ENCODE data around the gene PRDX2. TPM values are rescaled to one million over a fixed set of nuclear protein-coding genes. Genes with fewer than 3 reads are reported as not detected.

The PRDX2 gene
- total RNA-seq, 1 donor from 2014 or later: 235 TPM

- Mint-ChIP-seq H3K4me1 (ENCODE audit: unreplicated experiment) (peaks cover 30% of the 10 kb centered on the region), H3K4me3 (ENCODE audit: unreplicated experiment) (peak within 1 kb of the TSS; percentile 71), H3K27ac (ENCODE audit: unreplicated experiment) (peak within 1 kb of the TSS; percentile 38), H3K9me3 (ENCODE audit: unreplicated experiment) (no peaks in the 10 kb centered on the region), H3K36me3 (ENCODE audit: unreplicated experiment) (no peaks in the 10 kb centered on the region), H3K27me3 (ENCODE audit: unreplicated experiment) (no peaks in the 10 kb centered on the region)
- no peak for TF ChIP-seq CTCF (IDR thresholded peaks at IDR 0.05)
- DNase-seq (ENCODE audit: extremely low spot score, unreplicated experiment): no peak
Measured at GRCh38 chr19:12774588-12775555, 26.7 kb downstream of the PRDX2 start, which contains the start of gene HOOK2. Gene HOOK2 (minus strand): TSS chr19:12775552. CDS start chr19:12775449, 103 bp downstream.

- DNase-seq (ENCODE audit: extremely low spot score, unreplicated experiment): no peak
- peak overlapping the region; percentile 2 for H3K4me3 Mint-ChIP-seq (ENCODE audit: unreplicated experiment)
- H3K9me3 Mint-ChIP-seq (ENCODE audit: unreplicated experiment): no peaks in the 10 kb centered on the region
- peak; percentile 34 for TF ChIP-seq CTCF (IDR thresholded peaks at IDR 0.05)
- H3K36me3 Mint-ChIP-seq (ENCODE audit: unreplicated experiment): no peaks in the 10 kb centered on the region
- H3K27me3 Mint-ChIP-seq (ENCODE audit: unreplicated experiment): no peaks in the 10 kb centered on the region
- H3K4me1 Mint-ChIP-seq (ENCODE audit: unreplicated experiment): peaks cover 17% of the 10 kb centered on the region
- no peak overlapping the region for H3K27ac Mint-ChIP-seq (ENCODE audit: unreplicated experiment)
Measured at GRCh38 chr19:12773571-12773970, 28.0 kb downstream of the PRDX2 start.

- H3K27ac Mint-ChIP-seq (ENCODE audit: unreplicated experiment): no peak overlapping the region
Measured at GRCh38 chr19:12772323-12772722, 29.3 kb downstream of the PRDX2 start.

GRCh38 chr19:12770922-12771321, 30.7 kb downstream of the PRDX2 start:
- Mint-ChIP-seq H3K36me3 (ENCODE audit: unreplicated experiment) (no peaks in the 10 kb centered on the region), H3K4me1 (ENCODE audit: unreplicated experiment) (peaks cover 5% of the 10 kb centered on the region), H3K27ac (ENCODE audit: unreplicated experiment) (no peak overlapping the region), H3K4me3 (ENCODE audit: unreplicated experiment) (no peak overlapping the region), H3K27me3 (ENCODE audit: unreplicated experiment) (no peaks in the 10 kb centered on the region), H3K9me3 (ENCODE audit: unreplicated experiment) (no peaks in the 10 kb centered on the region)
- no peak for DNase-seq (ENCODE audit: extremely low spot score, unreplicated experiment)
- no peak for TF ChIP-seq CTCF (IDR thresholded peaks at IDR 0.05)

More at GRCh38 chr19:12772323-12772722, 29.3 kb downstream of the PRDX2 start:
- DNase-seq (ENCODE audit: extremely low spot score, unreplicated experiment): no peak
- no peak for TF ChIP-seq CTCF (IDR thresholded peaks at IDR 0.05)
- Mint-ChIP-seq H3K4me1 (ENCODE audit: unreplicated experiment) (peaks cover 7% of the 10 kb centered on the region), H3K36me3 (ENCODE audit: unreplicated experiment) (no peaks in the 10 kb centered on the region), H3K9me3 (ENCODE audit: unreplicated experiment) (no peaks in the 10 kb centered on the region), H3K27me3 (ENCODE audit: unreplicated experiment) (no peaks in the 10 kb centered on the region), H3K4me3 (ENCODE audit: unreplicated experiment) (no peak overlapping the region)

- H3K27me3 Mint-ChIP-seq (ENCODE audit: unreplicated experiment): no peaks in the 10 kb centered on the region
- H3K4me3 Mint-ChIP-seq (ENCODE audit: unreplicated experiment): no peak overlapping the region
- no peak for TF ChIP-seq CTCF (IDR thresholded peaks at IDR 0.05)
- DNase-seq (ENCODE audit: extremely low spot score, unreplicated experiment): no peak
- no peaks in the 10 kb centered on the region for H3K9me3 Mint-ChIP-seq (ENCODE audit: unreplicated experiment)
- no peak overlapping the region for H3K27ac Mint-ChIP-seq (ENCODE audit: unreplicated experiment)
- no peaks in the 10 kb centered on the region for H3K36me3 Mint-ChIP-seq (ENCODE audit: unreplicated experiment)
- peaks cover 5% of the 10 kb centered on the region for H3K4me1 Mint-ChIP-seq (ENCODE audit: unreplicated experiment)
Measured at GRCh38 chr19:12769689-12770088, 31.9 kb downstream of the PRDX2 start.
